ENCODE measurements around the gene OTOG. TPM values are rescaled to one million over a fixed set of nuclear protein-coding genes. Genes with fewer than 3 reads are reported as not detected.

Gene OTOG
- total and polyA plus RNA-seq, 9 donors, result not detected

GRCh38 chr11:17542249-17542648 is 4.8 kb upstream of the OTOG start:
- intact Hi-C loops (cut with DNase I), result no loop called here
- no peak overlapping the region for H3K4me3 ChIP-seq
- TF ChIP-seq EP300 (IDR thresholded peaks at IDR 0.05) (no peak), POLR2A (IDR thresholded peaks at IDR 0.05) (no peak), CTCF (IDR thresholded peaks at IDR 0.05) (no peak)
- H3K9me3 ChIP-seq, result no peaks in the 10 kb centered on the region
- no peak for DNase-seq
- no peaks in the 10 kb centered on the region for H3K4me1 ChIP-seq (ENCODE audit: insufficient read depth)
- H3K27ac ChIP-seq, result no peak overlapping the region
- H3K36me3 ChIP-seq, result no peaks in the 10 kb centered on the region
- no peaks in the 10 kb centered on the region for H3K27me3 ChIP-seq
- 88 to 92% (median 89%) methylated on average over 4 of the region's 4 CpGs for WGBS, 3 donors

GRCh38 chr11:17543041-17543440 is 4.0 kb upstream of the OTOG start:
- TF ChIP-seq POLR2A (IDR thresholded peaks at IDR 0.05), result no peak
- TF ChIP-seq CTCF (IDR thresholded peaks at IDR 0.05), result no peak
- TF ChIP-seq EP300 (IDR thresholded peaks at IDR 0.05), result no peak
- H3K4me3 ChIP-seq, result no peak overlapping the region
- WGBS, 3 donors, result 86 to 95% (median 89%) methylated on average over 2 of the region's 2 CpGs
- no peaks in the 10 kb centered on the region for H3K36me3 ChIP-seq
- H3K9me3 ChIP-seq, result no peaks in the 10 kb centered on the region
- DNase-seq, result no peak
- H3K27ac ChIP-seq, result no peak overlapping the region
- intact Hi-C loops (cut with DNase I), result no loop called here
- H3K4me1 ChIP-seq (ENCODE audit: insufficient read depth), result no peaks in the 10 kb centered on the region
- no peaks in the 10 kb centered on the region for H3K27me3 ChIP-seq

- H3K27me3 ChIP-seq, result no peaks in the 10 kb centered on the region
- intact Hi-C loops (cut with DNase I), result no loop called here
- no peaks in the 10 kb centered on the region for H3K4me1 ChIP-seq (ENCODE audit: insufficient read depth)
- TF ChIP-seq EP300 (IDR thresholded peaks at IDR 0.05), result no peak
- no peak for TF ChIP-seq POLR2A (IDR thresholded peaks at IDR 0.05)
- TF ChIP-seq CTCF (IDR thresholded peaks at IDR 0.05), result no peak
- H3K36me3 ChIP-seq, result no peaks in the 10 kb centered on the region
- H3K9me3 ChIP-seq, result no peaks in the 10 kb centered on the region
- H3K4me3 ChIP-seq, result peak overlapping the region; percentile 26
- no peak for DNase-seq
- H3K27ac ChIP-seq, result no peak overlapping the region
- 33 to 43% (median 36%) methylated on average over 12 to 17 of the region's 17 CpGs for WGBS, 3 donors
Measured at GRCh38 chr11:17543574-17544180, 3.4 kb upstream of the OTOG start.

- DNase-seq, result no peak
- 4 to 8% (median 6%) methylated on average over 30 to 32 of the region's 32 CpGs for WGBS, 3 donors
- intact Hi-C loops (cut with DNase I), result no loop called here
- no peak for TF ChIP-seq CTCF (IDR thresholded peaks at IDR 0.05)
- TF ChIP-seq EP300 (IDR thresholded peaks at IDR 0.05), result no peak
- H3K4me3 ChIP-seq, result peak within 1 kb of the TSS; percentile 26
- H3K9me3 ChIP-seq, result no peaks in the 10 kb centered on the region
- no peaks in the 10 kb centered on the region for H3K36me3 ChIP-seq
- H3K27ac ChIP-seq, result no peak within 1 kb of the TSS
- H3K27me3 ChIP-seq, result no peaks in the 10 kb centered on the region
- H3K4me1 ChIP-seq (ENCODE audit: insufficient read depth), result no peaks in the 10 kb centered on the region
Measured at GRCh38 chr11:17544181-17544622, 2.9 kb upstream of the OTOG start, which contains the start of gene USH1C. TSS of gene USH1C (minus strand) at chr11:17544416. CDS start at chr11:17544307, 109 bp downstream.

All from ovary (tissue), 9 donors.